ENCODE results near the gene ERFL. TPM values are rescaled to one million over a fixed set of nuclear protein-coding genes. Genes with fewer than 3 reads are reported as not detected.

Gene ERFL
- total RNA-seq, 2 experiments from 2014 or later: 1.6 to 6.8 TPM

- ChIA-PET POLR2A (interaction anchor here (0.6 kb wide), 1 partner anchor 66 kb away, joined by 7 read pairs; no protein-coding TSS in a partner anchor), CTCF (ENCODE audit: unreplicated experiment) (no interaction called here)
- intact Hi-C loops (cut with micrococcal nuclease; ENCODE audit: unreplicated experiment): no loop called here
Observed at GRCh38 chr19:41879670-41880328, 48.5 kb downstream of the ERFL start.

DNA sequence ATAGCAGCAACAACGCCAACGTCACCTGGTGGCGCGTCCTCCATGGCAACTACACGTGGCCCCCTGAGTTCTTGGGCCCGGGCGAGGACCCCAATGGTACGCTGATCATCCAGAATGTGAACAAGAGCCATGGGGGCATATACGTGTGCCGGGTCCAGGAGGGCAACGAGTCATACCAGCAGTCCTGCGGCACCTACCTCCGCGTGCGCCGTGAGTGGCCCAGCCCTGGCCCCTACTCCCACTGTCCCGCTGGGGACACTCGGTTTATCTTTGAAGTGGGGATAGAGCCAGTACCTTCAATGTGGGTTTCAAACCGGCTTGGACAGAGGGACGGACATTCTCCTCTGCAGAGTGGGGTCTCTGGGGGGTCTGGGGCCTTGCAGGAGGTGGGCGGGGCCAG is 49.2 kb downstream of the ERFL start:
- no peak for DNase-seq (ENCODE audit: low spot score)
- Histone ChIP-seq H3K9me2 (ENCODE audit: insufficient read depth, low read length) (no peaks in the 10 kb centered on the region), H3K36me3 (ENCODE audit: insufficient read depth, low read length) (peaks cover 54% of the 10 kb centered on the region), H3K4me2 (ENCODE audit: low read length) (peak overlapping the region; percentile 99), H3K9me3 (ENCODE audit: low read length) (no peaks in the 10 kb centered on the region), H3K79me2 (ENCODE audit: insufficient read depth, low read depth, low read length) (peaks cover 32% of the 10 kb centered on the region), H3K4me3 (ENCODE audit: low read depth, low read length, poor library complexity, severe bottlenecking) (peak overlapping the region; percentile 93), H2AFZ (ENCODE audit: low read length) (no peak overlapping the region), H3K4me1 (ENCODE audit: insufficient read depth, low read length, poor library complexity, severe bottlenecking) (peaks cover 61% of the 10 kb centered on the region), H4K20me1 (ENCODE audit: insufficient read depth, low read length) (no peaks in the 10 kb centered on the region), H3K27ac (ENCODE audit: low read depth, low read length, poor library complexity, severe bottlenecking) (peak overlapping the region; percentile 100)
- POLR2A ChIA-PET: no interaction called here
- intact Hi-C loops (cut with micrococcal nuclease; ENCODE audit: unreplicated experiment): no loop called here
- no peak for TF ChIP-seq EZH2phosphoT487 (IDR thresholded peaks at IDR 0.05; ENCODE audit: borderline replicate concordance, low read depth, low read length)
- TF ChIP-seq, protein P1, sequence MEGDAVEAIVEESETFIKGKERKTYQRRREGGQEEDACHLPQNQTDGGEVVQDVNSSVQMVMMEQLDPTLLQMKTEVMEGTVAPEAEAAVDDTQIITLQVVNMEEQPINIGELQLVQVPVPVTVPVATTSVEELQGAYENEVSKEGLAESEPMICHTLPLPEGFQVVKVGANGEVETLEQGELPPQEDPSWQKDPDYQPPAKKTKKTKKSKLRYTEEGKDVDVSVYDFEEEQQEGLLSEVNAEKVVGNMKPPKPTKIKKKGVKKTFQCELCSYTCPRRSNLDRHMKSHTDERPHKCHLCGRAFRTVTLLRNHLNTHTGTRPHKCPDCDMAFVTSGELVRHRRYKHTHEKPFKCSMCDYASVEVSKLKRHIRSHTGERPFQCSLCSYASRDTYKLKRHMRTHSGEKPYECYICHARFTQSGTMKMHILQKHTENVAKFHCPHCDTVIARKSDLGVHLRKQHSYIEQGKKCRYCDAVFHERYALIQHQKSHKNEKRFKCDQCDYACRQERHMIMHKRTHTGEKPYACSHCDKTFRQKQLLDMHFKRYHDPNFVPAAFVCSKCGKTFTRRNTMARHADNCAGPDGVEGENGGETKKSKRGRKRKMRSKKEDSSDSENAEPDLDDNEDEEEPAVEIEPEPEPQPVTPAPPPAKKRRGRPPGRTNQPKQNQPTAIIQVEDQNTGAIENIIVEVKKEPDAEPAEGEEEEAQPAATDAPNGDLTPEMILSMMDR (conservative IDR thresholded peaks at IDR 0.05; ENCODE audit: low read length): no peak
- CTCF ChIA-PET (ENCODE audit: unreplicated experiment): no interaction called here
- BruUV-seq (replicated peaks): no TSS peak

More at GRCh38 chr19:41879670-41880328, 48.5 kb downstream of the ERFL start:
- H3K4me3 ChIP-seq (ENCODE audit: low read depth, low read length, poor library complexity, severe bottlenecking): peak overlapping the region; percentile 93
- TF ChIP-seq, protein P1 (conservative IDR thresholded peaks at IDR 0.05; ENCODE audit: low read length): no peak
- no peak for TF ChIP-seq EZH2phosphoT487 (IDR thresholded peaks at IDR 0.05; ENCODE audit: borderline replicate concordance, low read depth, low read length)
- peak overlapping the region; percentile 100 for H3K27ac ChIP-seq (ENCODE audit: low read depth, low read length, poor library complexity, severe bottlenecking)
- H2AFZ ChIP-seq (ENCODE audit: low read length): no peak overlapping the region
- peaks cover 37% of the 10 kb centered on the region for H3K79me2 ChIP-seq (ENCODE audit: insufficient read depth, low read depth, low read length)
- no peaks in the 10 kb centered on the region for H3K9me3 ChIP-seq (ENCODE audit: low read length)
- peaks cover 54% of the 10 kb centered on the region for H3K4me1 ChIP-seq (ENCODE audit: insufficient read depth, low read length, poor library complexity, severe bottlenecking)
- no peaks in the 10 kb centered on the region for H3K9me2 ChIP-seq (ENCODE audit: insufficient read depth, low read length)
- H3K36me3 ChIP-seq (ENCODE audit: insufficient read depth, low read length): peaks cover 55% of the 10 kb centered on the region
- no peak for DNase-seq (ENCODE audit: low spot score)
- no peaks in the 10 kb centered on the region for H4K20me1 ChIP-seq (ENCODE audit: insufficient read depth, low read length)
- no TSS peak for BruUV-seq (replicated peaks)
- H3K4me2 ChIP-seq (ENCODE audit: low read length): peak overlapping the region; percentile 99

All from OCI-LY7 (cell line).